Activated CD4-positive, alpha-beta T cell treated with anti-CD3 and anti-CD28 coated beads, Interleukin-2, Interleukin-4, amounts not matched to agents 100 ng/mL and 50 ng/mL, durations not matched to agents 16 hours and 8 hours (primary cell): ENCODE data around the gene DNAJC22.
"Not testable (repeated sequence)": the region's sequence is repeated elsewhere in the genome, so short reads cannot be mapped to it uniquely, and the experiment has no call there.

ENCODE experiments used
- DNase-seq: peaks from one replicate; pipeline ENCODE4 v3.0.0-alpha.2; 2020; ENCODE audit warnings: low spot score

Gene DNAJC22

GRCh38 chr12:49331380-49332222, 15.1 kb upstream of the DNAJC22 start:
- DNase-seq = no peak

GRCh38 chr12:49332441-49332861, 14.2 kb upstream of the DNAJC22 start:
- DNase-seq = no peak

GRCh38 chr12:49332891-49333371, 13.8 kb upstream of the DNAJC22 start:
- no peak for DNase-seq

GRCh38 chr12:49333778-49334177, 12.9 kb upstream of the DNAJC22 start:
- not testable (repeated sequence) for DNase-seq

- DNase-seq = no peak
Measured at GRCh38 chr12:49334226-49334625, 12.5 kb upstream of the DNAJC22 start.

GRCh38 chr12:49334681-49335080, 12.0 kb upstream of the DNAJC22 start:
- DNase-seq = no peak

- no peak for DNase-seq
Measured at GRCh38 chr12:49335118-49335954, 11.4 kb upstream of the DNAJC22 start.

- DNase-seq = no peak
Measured at GRCh38 chr12:49335955-49336644, 10.6 kb upstream of the DNAJC22 start.

GRCh38 chr12:49336645-49337584, 9.8 kb upstream of the DNAJC22 start, which contains the start of gene C1QL4:
TSS of gene C1QL4 (minus strand) at chr12:49337188. CDS start at chr12:49336477, 711 bp downstream.
- DNase-seq = peak; percentile 85

GRCh38 chr12:49338830-49339463, 7.7 kb upstream of the DNAJC22 start:
- no peak for DNase-seq

GRCh38 chr12:49339464-49339861, 7.2 kb upstream of the DNAJC22 start:
- no peak for DNase-seq

GRCh38 chr12:49340095-49340870, 6.4 kb upstream of the DNAJC22 start:
- no peak for DNase-seq

GRCh38 chr12:49340971-49341776, 5.5 kb upstream of the DNAJC22 start:
- no peak for DNase-seq

- DNase-seq = no peak
Measured at GRCh38 chr12:49341777-49342065, 5.0 kb upstream of the DNAJC22 start.

- DNase-seq = peak; percentile 89
Measured at GRCh38 chr12:49342066-49342913, 4.4 kb upstream of the DNAJC22 start.

GRCh38 chr12:49342914-49343731, 3.6 kb upstream of the DNAJC22 start:
- DNase-seq = no peak

- no peak for DNase-seq
Measured at GRCh38 chr12:49344486-49345050, 2.1 kb upstream of the DNAJC22 start.
